ENCODE results near the gene CLIP3. TPM values are rescaled to one million over a fixed set of nuclear protein-coding genes. Genes with fewer than 3 reads are reported as not detected.

CLIP3 gene
- total RNA-seq, 2 donors from 2014 or later = 3.3 to 4.9 TPM

GRCh38 chr19:35978271-35978670, 54.4 kb downstream of the CLIP3 start:
- Histone ChIP-seq H3K27me3 (no peaks in the 10 kb centered on the region), H3K4me3 (no peak overlapping the region), H3K27ac (no peak overlapping the region), H3K4me1 (no peaks in the 10 kb centered on the region), H3K36me3 (replicated peaks in 1 of 2; ENCODE audit: insufficient read depth in 1 of 2, low read depth in 2 of 2) (no peaks in the 10 kb centered on the region), H3K9me3 (no peaks in the 10 kb centered on the region)
- no peak for TF ChIP-seq POLR2A (IDR thresholded peaks at IDR 0.05)
- TF ChIP-seq CTCF (IDR thresholded peaks at IDR 0.05) = no peak
- ATAC-seq (no peak), DNase-seq (no peak)
- 27 to 35% methylated on average over 4 to 5 of the region's 5 CpGs for WGBS, 2 donors
- intact Hi-C loops (cut with DNase I) = no loop called here

- 47 to 56% methylated on average over 13 to 14 of the region's 14 CpGs for WGBS, 2 donors
- intact Hi-C loops (cut with DNase I) = no loop called here
- ATAC-seq = no peak
These were observed 55.0 kb downstream of the CLIP3 start for GRCh38 chr19:35977446-35978222.

GRCh38 chr19:35975608-35976214, 57.0 kb downstream of the CLIP3 start:
- intact Hi-C loops (cut with DNase I) = no loop called here
- H3K27ac ChIP-seq = no peak overlapping the region
- H3K4me1 ChIP-seq = no peaks in the 10 kb centered on the region
- H3K36me3 ChIP-seq (replicated peaks in 1 of 2; ENCODE audit: insufficient read depth in 1 of 2, low read depth in 2 of 2) = no peaks in the 10 kb centered on the region
- no peak for ATAC-seq
- WGBS, 2 donors = 16 to 40% methylated on average over 4 to 5 of the region's 5 CpGs
- DNase-seq = no peak
- TF ChIP-seq POLR2A (IDR thresholded peaks at IDR 0.05) (no peak), CTCF (IDR thresholded peaks at IDR 0.05) (no peak)
- no peak overlapping the region for H3K4me3 ChIP-seq
- no peaks in the 10 kb centered on the region for H3K27me3 ChIP-seq
- no peaks in the 10 kb centered on the region for H3K9me3 ChIP-seq

More at GRCh38 chr19:35977446-35978222, 55.0 kb downstream of the CLIP3 start:
- no peak overlapping the region for H3K27ac ChIP-seq
- DNase-seq = no peak
- no peak overlapping the region for H3K4me3 ChIP-seq
- no peaks in the 10 kb centered on the region for H3K36me3 ChIP-seq (replicated peaks in 1 of 2; ENCODE audit: insufficient read depth in 1 of 2, low read depth in 2 of 2)
- no peaks in the 10 kb centered on the region for H3K27me3 ChIP-seq
- no peak for TF ChIP-seq CTCF (IDR thresholded peaks at IDR 0.05)
- TF ChIP-seq POLR2A (IDR thresholded peaks at IDR 0.05) = no peak
- H3K4me1 ChIP-seq = no peaks in the 10 kb centered on the region
- H3K9me3 ChIP-seq = no peaks in the 10 kb centered on the region

GRCh38 chr19:35973487-35973886, 59.2 kb downstream of the CLIP3 start:
- Histone ChIP-seq H3K27me3 (no peaks in the 10 kb centered on the region), H3K4me1 (no peaks in the 10 kb centered on the region), H3K4me3 (no peak overlapping the region), H3K9me3 (no peaks in the 10 kb centered on the region), H3K27ac (no peak overlapping the region), H3K36me3 (replicated peaks in 1 of 2; ENCODE audit: insufficient read depth in 1 of 2, low read depth in 2 of 2) (no peaks in the 10 kb centered on the region)
- TF ChIP-seq CTCF (IDR thresholded peaks at IDR 0.05) = no peak
- TF ChIP-seq POLR2A (IDR thresholded peaks at IDR 0.05) = no peak
- WGBS, 2 donors = 42 to 86% methylated on average over 1 to 8 of the region's 8 CpGs
- DNase-seq = no peak
- no peak for ATAC-seq
- intact Hi-C loops (cut with DNase I) = no loop called here
